HepG2 (cell line): ENCODE measurements around the gene SUPT6H. TPM values are rescaled to one million over a fixed set of nuclear protein-coding genes. Genes with fewer than 3 reads are reported as not detected.

Source experiments
- HMGXB3 ChIP-seq: sonication (generic); formaldehyde crosslinking; IDR thresholded peaks from 2 replicates; pipeline ENCODE4 v1.4.0; 2020; ENCODE audit warnings: missing genetic modification reagents, borderline replicate concordance
- KDM3A ChIP-seq: IDR thresholded peaks from 2 replicates; pipeline ENCODE4 v1.6.1; 2018; ENCODE audit warnings: low read depth, missing compliant biosample characterization
- KIAA2018 ChIP-seq: sonication (generic); formaldehyde crosslinking; IDR thresholded peaks from 2 replicates; pipeline ENCODE4 v1.5.0; 2020; ENCODE audit warnings: mild to moderate bottlenecking, missing genetic modification reagents, borderline replicate concordance
- ZEB1 ChIP-seq: IDR thresholded peaks from 2 replicates; pipeline ENCODE4 v1.6.1; 2012; ENCODE audit warnings: mild to moderate bottlenecking, low read depth, inconsistent platforms; ENCODE audit not compliant: insufficient replicate concordance
- ZNF142 ChIP-seq: sonication (generic); formaldehyde crosslinking; IDR thresholded peaks from 2 replicates; pipeline ENCODE4 v1.4.0; 2020; ENCODE audit warnings: missing genetic modification reagents
- polyA plus RNA-seq, 8 experiments: library from polyadenylated mRNA; depleted of rRNA in 3 of 8; stranded (reverse) in 7 of 8; unstranded in 1 of 8; fragments of >200 nt; fragmentation: Illumina TruSeq in 4 of 8; extraction: Trizol in 4 of 8; gene quantifications; 2 replicates each; pipeline versions ENCODE4 v1.2.1 to v1.2.3, GENCODE V29; 2011 to 2016; ENCODE audit warnings: low read depth in 4 of 8, missing spikeins in 1 of 8, mixed read lengths in 1 of 8; ENCODE audit not compliant: insufficient read depth in 1 of 8
- total RNA-seq, 5 experiments: library from RNA; depleted of rRNA; stranded (reverse); fragments of >200 nt; fragmentation: Illumina TruSeq; extraction: Trizol; gene quantifications; 2 replicates each; pipeline ENCODE4 v1.2.3, GENCODE V29; 2016; ENCODE audit warnings: low read depth in 1 of 5

Gene SUPT6H
- total and polyA plus RNA-seq, 2 of the 13 experiments (the other 11 are each of a cell fraction or from before 2014, with no cell fraction given), result 32.7 to 39.9 TPM

GRCh38 chr17:28728364-28729200 lies 66.6 kb downstream of the SUPT6H start, which contains the start of gene NEK8 (continued):
- TF ChIP-seq HMGXB3 (no peak), KDM3A (CRISPR knock-in tag) (no peak; the same call in 1 of the 2 replicates), KIAA2018 (no peak), ZEB1 (peak; percentile 9), ZNF142 (no peak)
